Measurements from ENCODE around the gene MIPOL1.

DNA sequence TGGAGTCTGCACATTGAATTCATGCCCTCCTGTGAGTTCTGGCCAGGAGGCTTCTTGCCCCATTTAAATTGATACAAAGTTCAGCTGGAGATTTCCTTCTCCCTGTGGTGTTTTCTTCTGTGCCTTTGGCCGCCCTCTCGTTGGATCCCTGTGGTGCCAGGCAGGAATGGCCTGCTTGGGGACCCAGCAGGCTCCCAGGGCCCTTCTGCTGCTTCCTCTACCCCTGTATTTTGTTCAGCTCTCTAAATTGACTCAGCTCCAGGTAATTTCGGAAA, 200.1 kb downstream of the MIPOL1 start:
- TF ChIP-seq CTCF (IDR thresholded peaks at IDR 0.05; ENCODE audit: low read depth, low read length) (no peak), POLR2A (IDR thresholded peaks at IDR 0.05; ENCODE audit: extremely low read depth, insufficient read length) (no peak), MAX (IDR thresholded peaks at IDR 0.05; ENCODE audit: low read depth, low read length) (no peak), MYC (IDR thresholded peaks at IDR 0.05; ENCODE audit: low read depth, low read length) (no peak)
